ENCODE data around the gene CORO2A.

The CORO2A gene

DNA sequence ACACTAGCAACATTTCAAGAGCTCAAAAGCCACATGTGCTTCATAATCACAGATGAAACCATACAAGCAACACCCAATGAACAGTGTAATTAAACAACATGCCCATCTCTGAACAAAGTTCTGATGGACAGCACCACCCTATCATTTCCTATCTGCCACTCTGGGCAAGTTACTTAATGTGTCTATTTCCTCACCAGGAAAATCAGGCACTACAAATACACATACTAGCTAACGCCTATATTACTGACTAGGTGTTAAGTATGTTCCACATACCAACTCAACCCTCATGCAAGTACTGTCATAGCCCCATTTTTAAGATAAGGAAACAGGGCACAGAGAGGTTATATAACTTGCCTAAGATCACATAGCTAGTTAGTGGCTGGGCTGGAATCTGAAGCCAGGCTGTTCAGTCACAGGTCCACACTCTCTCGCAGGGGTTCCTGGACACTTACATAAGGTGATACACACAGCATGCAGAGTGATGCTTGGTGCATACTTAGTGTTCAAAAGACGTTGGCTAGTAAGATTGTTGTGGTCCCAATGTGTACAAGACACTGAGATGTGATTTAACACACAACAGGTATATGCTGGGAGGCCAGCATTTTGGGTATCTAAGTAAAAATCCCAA, 24.2 kb downstream of the CORO2A start:
- TF ChIP-seq, protein P1, sequence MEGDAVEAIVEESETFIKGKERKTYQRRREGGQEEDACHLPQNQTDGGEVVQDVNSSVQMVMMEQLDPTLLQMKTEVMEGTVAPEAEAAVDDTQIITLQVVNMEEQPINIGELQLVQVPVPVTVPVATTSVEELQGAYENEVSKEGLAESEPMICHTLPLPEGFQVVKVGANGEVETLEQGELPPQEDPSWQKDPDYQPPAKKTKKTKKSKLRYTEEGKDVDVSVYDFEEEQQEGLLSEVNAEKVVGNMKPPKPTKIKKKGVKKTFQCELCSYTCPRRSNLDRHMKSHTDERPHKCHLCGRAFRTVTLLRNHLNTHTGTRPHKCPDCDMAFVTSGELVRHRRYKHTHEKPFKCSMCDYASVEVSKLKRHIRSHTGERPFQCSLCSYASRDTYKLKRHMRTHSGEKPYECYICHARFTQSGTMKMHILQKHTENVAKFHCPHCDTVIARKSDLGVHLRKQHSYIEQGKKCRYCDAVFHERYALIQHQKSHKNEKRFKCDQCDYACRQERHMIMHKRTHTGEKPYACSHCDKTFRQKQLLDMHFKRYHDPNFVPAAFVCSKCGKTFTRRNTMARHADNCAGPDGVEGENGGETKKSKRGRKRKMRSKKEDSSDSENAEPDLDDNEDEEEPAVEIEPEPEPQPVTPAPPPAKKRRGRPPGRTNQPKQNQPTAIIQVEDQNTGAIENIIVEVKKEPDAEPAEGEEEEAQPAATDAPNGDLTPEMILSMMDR (conservative IDR thresholded peaks at IDR 0.05) = no peak
- TF ChIP-seq ZFX (IDR thresholded peaks at IDR 0.05) = no peak
- H3K27ac ChIP-seq = no peak overlapping the region

DNA sequence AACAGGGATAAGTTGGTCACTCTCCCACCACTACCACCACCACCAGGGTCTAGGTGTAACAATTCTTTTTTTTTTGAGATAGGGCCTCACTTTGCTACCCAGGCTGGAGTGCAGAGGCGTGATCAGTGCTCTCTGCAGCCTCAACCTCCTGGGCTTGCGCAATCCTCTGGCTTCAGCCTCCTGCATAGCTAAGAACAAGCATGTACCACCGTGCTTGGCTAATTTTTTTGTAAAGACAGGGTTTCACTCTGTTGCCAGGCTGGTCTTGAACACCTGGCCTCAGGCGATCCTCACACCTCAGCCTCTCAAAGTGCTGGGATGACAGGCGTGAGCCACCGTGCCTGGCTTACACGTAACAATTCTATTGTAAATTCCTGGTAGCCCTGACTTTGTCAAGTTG, 27.5 kb downstream of the CORO2A start:
- TF ChIP-seq, protein P1 (conservative IDR thresholded peaks at IDR 0.05) = no peak
- no peak for TF ChIP-seq ZFX (IDR thresholded peaks at IDR 0.05)
- H3K27ac ChIP-seq = no peak overlapping the region

DNA sequence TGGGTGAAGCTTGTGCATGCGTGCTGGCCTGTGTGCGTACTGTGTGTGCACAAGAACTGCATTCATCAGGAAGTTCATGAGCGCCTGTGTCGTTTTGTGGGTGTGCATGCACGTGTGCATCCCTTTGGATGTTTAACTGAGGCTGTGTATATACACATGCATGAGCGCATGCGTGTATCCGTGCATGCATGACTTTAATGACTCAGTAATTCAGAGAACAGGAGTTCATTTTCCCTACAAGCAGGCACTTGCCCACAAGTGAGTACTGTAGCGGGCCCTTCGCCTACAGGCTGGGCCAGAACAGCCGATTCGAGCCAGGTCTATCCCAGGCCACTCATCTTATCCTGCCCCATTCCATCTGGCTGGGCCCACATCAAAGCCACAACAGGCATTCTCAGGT, 29.8 kb downstream of the CORO2A start:
- H3K27ac ChIP-seq = no peak overlapping the region
- TF ChIP-seq, protein P1 (conservative IDR thresholded peaks at IDR 0.05) = no peak
- no peak for TF ChIP-seq ZFX (IDR thresholded peaks at IDR 0.05)

DNA sequence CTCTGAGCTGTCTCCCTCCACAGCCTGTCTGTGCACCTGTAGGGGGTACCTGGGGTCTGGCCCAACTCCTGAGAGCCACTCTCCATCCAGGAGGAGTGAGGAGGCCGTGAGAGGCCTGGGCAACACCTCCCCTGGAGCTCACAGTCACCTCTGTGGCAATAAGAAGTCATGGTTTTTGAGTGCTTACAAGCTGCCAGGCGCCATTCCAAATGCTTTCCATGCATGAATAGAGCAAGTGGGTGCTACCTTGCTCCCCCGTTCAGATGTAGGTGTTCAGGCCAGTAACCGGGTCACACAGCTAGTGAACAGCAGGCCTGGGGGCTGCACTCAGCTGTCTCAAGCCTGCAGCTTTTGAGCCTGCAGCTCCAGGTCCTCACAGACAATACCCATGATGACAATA, 30.6 kb downstream of the CORO2A start:
- no peak overlapping the region for H3K27ac ChIP-seq
- no peak for TF ChIP-seq ZFX (IDR thresholded peaks at IDR 0.05)
- TF ChIP-seq, protein P1 (conservative IDR thresholded peaks at IDR 0.05) = no peak

DNA sequence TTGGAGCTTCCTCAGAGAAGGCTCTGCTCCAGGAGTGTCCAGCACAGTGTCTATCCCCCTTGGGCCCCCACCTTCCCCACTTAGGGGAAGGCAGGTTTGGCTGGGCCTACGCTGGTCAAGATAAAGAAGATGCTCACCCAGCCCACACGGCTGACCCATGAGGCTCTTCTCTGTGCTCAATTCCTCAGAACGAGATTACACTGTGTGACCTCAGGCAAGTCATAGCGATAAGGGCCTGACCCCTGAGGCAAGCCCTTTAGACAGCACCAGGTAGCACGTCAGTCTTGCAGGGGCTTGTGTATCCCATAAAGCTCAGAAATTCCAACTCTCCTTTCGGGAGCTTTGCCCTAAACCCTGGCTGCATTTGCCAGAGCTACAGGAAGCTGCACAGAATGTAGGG, 32.6 kb downstream of the CORO2A start:
- no peak for TF ChIP-seq ZFX (IDR thresholded peaks at IDR 0.05)
- TF ChIP-seq, protein P1 (conservative IDR thresholded peaks at IDR 0.05) = no peak
- peak overlapping the region; percentile 76 for H3K27ac ChIP-seq

DNA sequence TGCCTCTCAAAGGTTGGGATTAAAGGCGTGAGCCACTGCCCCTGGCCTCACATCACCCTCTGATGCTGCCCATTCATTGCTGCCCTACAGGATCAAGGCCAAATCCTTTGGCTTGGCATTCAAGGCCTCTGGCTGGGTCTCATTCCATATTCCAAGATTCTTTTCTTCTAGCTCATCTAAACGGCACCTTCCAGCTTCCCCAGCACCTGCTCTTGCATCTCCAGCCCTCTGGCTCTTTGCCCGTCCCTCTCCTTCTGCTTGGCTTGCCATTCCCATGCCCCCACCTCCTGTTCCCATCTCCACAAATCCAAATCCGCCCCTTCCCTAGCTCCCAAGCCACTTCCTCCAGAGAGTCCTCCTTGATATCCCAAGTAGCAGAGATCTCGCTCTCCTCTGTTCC, 33.1 kb downstream of the CORO2A start:
- H3K27ac ChIP-seq = peak overlapping the region; percentile 76
- TF ChIP-seq, protein P1 (conservative IDR thresholded peaks at IDR 0.05) = no peak
- no peak for TF ChIP-seq ZFX (IDR thresholded peaks at IDR 0.05)

DNA sequence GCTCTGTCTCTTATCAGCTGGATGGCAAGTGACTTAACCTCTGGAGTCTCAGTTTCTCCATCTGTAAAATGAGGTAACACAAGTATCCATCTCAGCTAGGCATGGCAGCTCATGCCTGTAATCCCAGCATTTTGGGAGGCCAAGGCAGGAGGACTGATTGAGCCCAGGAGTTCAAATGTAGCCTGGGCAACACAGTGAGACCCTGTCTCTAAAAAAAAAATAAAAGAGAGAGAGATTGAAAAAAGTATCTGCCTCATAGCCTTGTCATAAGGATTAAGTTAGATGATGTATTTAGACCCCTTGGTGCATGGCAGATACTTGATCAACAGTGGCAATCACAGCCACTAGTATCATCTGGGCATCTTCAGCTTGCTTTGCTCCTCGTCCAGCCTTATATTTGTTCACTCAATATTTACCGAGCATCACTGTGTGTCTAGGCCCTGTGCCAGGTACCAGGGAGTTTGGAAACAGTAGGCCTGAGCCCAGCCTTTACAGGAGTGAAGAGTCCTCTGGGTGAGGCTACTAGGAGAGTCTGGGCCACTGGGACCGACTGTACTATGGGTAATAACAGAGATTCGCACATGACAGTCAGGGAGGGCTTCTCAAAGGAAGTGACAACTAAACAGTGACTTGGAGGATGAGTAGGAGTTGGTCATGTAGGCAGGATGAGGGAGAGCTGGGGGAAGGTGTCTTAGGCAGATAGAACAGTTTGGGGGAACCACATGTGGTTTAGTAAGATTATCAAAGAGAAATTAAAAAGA, 34.2 kb downstream of the CORO2A start:
- TF ChIP-seq, protein P1 (conservative IDR thresholded peaks at IDR 0.05) = no peak
- peak; percentile 68 for TF ChIP-seq ZFX (IDR thresholded peaks at IDR 0.05)
- H3K27ac ChIP-seq = peak overlapping the region; percentile 76
